NCI-H1436 treated with DMSO at 0.1 percent for 48 hours (cell line): ENCODE results near the gene CERK.

ENCODE experiments used
- DNase-seq: peaks from one replicate; lab custom pipeline; 2025; lab: John Stamatoyannopoulos, UW

The CERK gene

DNA sequence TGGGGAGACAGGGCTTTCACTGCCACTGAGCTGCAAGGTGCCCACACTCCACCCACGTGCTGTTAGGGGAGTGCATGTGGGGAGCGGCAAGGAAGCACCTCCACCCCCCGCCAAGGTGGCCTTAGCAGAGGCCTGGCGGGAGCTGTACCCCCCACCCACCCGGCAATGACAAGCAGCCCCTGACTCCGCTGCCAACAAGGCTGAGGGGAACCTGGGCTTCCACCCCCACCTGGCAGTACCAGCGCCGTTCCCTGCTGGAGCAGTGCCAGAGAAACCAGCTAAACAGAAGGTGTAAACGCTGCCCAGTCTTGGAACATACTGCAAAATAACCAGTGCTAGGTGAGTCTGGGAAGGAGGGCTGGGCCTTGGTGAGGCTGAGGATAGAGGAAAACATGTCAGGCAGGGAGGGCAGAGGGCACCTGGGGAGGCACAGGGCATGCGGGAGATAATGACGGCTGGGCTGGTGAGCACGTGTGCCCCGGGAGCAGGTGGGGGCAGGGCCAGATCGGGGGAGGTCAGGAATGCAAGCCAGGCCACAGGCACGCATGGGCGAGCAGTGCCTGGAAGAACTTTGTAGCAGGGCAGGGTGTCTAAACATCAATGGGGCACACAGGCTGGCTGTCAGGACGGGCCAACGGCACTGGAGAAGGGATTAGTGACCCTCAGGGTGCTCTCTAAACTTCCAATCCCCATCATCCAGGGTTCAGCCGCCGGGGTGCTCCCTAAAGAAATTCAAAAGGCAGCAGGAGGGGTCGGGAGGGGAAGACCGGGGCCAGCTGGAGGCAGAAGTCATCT, 6.6 kb downstream of the CERK start:
- DNase-seq, result no peak

DNA sequence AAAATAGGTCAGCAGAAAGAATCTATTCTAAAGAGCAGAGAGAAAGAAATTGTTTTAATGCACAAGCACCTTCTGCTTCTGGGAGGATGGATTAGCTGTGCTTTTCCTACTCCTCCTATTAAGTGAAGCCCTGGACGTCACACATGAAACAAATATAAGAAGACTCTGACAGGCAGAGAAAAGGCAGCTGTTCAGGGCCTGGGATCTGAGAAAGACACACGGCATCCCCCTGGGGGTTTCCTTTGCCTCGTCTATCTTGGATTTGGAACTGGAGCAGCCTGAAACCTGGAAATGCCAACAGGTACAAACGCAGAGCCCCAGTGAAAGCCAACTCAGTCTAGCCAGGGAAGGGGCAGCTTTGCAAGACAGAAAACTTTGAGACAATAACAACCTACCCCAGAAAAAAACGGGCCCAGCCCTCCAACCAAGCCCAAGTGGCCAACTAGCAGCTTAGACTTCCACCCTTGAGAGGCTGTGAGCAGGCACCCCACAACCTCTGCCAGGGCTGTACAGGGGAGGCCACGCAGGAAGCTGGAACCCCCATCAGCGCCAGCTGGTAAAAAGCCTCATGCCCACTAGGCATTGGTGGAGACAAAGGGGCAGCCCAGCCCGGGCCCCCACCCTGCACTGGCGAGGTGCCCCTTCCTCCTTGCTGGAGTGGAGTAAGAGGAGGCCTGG, 7.3 kb downstream of the CERK start:
- no peak for DNase-seq

DNA sequence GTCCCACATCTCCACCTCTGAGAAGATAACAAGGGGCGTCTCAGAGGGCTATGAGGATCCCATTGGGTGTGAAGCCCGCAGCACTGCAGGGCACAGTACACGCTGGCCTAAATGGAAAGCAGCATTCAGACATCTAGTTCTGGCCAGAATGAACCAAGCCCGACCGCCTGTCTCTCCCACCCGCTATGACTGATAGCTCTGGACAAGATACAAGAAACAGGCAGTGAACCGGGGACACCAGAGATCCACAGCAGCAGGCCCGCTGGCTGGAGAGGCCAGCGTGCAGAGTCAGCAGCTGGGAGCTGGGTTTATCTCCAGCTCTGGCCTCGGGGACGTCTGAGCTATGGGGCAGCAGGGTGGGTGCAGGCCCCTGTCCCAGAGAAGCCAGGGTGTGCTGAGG, 9.6 kb downstream of the CERK start:
- DNase-seq, result no peak

DNA sequence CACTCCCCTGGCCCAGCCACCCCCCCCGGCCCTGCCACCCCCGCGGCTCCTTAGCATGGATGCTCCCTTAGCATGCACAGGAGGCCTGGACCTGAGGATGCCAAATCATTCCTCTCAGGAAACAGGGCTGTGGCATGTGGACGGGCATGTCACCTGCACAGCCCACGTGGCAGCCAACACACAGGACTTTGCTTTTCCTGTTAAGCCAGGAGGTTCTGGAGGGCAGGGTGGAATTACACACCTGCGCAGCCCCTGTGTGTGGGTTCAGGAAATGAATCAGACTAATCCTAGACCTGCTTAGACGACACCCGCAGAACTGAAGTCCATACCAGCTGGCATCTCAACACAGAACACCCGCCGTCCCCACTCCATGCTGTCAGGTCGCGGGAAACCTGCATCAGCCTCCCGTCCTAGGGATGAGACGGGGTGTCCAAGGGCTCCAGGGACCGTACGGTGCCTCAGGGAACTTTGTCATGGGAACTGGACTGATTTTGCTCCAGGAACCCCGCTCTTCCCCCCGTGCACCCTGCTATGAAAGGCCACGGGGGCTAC, 10.2 kb downstream of the CERK start:
- DNase-seq, result no peak

DNA sequence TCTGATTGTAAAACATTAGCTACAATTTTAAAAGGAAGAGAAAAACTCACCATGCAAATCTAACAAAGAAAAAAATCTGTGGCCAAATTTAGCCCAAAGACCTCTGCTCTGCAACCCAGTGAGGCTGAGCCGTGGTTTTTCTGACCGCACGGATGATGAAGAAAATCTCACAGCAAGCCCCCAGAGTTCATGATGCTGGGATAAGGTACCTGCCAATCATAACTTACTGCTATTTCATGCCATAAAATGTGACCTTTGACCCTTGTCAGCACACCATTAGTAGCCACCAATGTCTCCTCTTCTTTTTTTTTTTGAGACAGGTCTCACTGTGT, 11.1 kb downstream of the CERK start:
- DNase-seq, result no peak

DNA sequence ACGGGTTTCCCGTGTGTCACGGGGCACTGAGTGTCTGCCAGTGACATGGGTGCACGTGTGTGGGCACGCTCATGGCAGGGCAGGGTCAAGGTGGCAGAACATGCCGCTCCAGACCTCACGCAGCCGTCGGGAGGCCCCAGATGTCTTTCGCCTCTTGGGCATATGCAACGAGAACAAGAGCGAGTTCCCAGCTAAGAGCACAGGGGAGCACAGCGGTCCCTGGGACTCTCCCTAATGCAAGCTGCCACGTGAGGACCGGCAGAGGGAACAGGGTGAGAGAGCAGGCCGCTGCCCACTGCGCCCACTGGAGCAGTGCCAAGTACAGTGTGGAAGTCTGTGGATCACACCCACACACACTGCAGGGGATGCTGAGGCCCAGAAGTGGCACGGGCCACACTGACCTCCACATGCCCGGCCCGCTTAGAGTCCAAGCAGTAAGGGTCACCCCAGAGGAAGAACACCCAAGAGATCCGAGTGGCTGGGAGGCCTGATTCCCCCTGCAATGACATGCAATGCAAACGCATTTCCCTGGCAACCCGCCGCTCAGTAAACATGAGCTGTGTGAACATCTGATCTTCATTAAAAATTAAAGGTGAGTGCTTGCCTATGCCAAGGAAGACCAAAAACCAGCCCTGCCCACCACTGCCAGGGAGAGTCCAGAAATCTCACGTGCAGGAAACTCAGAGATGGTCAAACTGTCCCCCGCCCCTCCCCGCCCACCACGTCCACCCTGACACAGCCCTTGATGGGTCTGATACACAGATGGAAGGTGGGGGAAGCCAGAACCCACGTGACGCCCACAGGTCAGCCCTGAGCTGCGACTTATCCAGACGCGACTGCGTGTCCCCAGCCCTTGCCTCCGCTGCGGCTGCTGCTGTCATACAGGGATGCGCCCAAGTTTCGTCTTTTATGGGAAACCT, 11.7 kb downstream of the CERK start:
- DNase-seq, result no peak

DNA sequence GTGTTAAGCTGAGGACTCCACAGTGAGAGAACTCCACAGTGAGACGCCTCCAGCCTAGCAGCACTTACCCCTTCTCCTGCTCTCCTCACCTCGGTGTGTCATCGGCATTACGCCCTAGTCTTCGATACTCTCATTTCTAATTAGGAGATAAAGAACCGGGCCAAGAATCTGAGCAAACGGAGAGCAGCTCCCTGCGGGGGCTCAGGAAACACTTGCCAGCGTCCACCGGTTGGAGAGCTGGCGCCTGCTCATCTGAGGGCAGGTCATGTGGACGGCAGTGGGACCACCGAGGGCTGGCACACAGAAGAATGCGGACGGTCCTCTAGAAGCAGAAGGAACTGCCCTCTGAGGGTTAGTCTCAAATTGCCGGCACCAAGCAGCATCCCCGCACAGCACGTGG, 13.0 kb downstream of the CERK start:
- DNase-seq, result no peak

DNA sequence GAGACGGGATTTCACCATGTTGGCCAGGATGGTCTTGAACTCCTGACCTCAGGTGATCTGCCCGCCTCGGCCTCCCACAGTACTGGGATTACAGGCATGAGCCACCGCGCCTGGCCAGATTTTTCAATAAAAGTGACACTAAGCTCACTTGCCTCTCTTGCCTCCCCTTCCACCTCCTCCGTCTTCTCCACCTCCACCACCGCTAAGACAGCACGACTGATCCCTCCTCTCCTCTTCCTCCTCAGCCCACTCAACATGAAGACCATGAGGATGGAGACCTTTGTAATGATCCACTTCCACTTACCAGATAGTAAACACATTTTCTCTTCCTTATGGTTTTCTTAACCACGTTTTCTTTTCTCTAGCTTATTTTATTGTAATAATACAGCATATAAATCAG, 14.2 kb downstream of the CERK start:
- DNase-seq, result no peak

DNA sequence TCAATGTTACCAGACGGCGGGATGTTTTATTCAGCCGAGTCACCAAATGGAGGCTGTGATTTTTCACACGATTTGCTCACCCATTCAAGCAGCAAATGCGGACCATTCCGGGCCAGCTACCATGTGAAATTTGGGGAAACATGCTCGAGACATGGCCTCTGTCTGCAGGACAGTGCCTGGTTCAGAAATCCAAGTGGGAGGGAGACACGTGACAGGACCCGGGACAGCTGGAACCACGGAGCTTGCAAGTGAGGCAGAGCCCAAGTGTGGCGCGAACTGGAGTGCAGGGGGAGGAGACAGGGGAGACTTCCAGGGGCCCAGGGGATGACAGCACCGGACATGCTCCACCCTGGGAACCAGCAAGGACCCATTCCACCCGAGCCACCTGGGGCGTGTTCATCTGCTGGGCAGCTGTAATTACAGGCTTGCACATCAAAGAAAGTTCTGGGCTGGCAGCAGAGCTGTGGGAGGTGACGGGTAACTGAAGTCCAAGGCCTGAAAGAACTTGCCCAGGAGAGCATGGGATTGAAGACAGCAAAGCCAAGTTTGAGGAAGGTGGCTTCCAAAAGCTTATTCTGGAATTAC, 16.5 kb downstream of the CERK start:
- no peak for DNase-seq

DNA sequence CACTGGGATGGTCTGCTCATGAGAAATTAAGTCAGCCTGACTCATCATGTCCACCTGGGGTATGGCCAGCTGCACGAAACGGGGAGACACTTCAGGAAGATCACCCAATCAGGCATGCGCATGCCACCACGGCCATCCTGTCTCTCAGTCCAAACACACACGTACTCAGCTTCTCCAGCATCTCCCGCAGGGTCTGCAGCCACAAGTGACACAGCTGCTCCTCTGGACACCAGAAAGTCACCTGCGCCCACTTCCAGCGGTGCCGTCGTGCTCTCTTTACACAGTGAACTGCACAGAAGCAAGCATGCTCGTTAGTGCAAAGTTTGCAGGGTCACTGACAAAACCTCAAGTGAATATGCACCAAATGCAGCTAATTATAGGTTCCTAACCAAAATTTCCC, 18.1 kb downstream of the CERK start:
- no peak for DNase-seq

DNA sequence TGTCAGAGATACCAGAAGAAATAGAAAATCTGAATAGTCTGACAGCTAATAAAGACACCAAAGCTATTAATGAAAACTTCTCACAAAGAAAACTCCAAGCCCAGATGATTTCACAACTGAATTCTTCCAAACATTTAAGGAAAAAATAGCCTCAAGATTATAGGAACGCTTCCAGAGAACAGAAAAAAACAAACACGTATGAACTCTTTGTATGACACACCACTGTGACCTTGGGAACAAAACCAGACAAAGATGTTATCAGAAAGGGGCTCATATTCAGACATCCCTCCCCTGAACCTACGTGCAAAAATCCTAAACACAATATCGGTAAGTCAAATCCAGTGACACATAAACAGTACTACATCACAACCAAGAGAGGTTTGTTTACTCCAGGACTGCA, 23.5 kb downstream of the CERK start:
- DNase-seq, result no peak

DNA sequence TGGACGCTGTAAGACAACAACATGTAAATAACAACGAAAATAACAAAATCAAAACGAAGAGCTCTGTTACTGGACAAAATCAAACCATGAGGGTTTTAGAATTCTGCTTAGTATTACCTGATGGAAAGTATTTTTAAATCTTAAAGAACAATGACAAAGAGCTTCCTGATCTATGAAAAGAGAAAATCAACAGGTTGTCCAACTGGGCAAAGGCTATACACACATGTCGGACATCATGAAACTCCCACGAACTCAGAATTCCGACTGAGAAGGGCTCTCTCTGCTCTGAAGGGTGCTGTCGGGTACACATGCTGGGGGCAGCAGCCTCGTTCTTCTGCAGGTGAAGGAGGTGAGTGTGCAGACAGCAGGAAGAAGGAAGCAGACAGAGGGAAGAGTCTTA, 25.8 kb downstream of the CERK start:
- DNase-seq, result no peak

DNA sequence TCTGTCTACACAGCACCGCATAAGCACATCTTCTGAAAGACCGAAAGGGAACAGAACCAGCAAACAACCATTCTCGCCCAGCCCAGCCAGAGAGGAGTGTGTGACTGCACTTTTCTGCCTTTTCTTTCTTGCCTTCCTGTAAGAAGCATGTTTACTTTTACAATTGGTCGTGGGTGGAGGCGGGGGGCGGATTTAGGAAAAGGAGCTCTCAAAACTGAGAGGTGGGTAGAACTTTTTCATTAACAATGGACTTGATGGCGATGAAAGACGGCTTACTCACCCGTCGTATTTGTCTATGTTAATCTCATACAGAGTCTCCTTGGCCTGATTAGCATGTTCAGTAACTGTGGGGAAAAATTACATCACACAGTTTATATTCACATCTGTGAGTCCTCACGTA, 27.2 kb downstream of the CERK start:
- no peak for DNase-seq

DNA sequence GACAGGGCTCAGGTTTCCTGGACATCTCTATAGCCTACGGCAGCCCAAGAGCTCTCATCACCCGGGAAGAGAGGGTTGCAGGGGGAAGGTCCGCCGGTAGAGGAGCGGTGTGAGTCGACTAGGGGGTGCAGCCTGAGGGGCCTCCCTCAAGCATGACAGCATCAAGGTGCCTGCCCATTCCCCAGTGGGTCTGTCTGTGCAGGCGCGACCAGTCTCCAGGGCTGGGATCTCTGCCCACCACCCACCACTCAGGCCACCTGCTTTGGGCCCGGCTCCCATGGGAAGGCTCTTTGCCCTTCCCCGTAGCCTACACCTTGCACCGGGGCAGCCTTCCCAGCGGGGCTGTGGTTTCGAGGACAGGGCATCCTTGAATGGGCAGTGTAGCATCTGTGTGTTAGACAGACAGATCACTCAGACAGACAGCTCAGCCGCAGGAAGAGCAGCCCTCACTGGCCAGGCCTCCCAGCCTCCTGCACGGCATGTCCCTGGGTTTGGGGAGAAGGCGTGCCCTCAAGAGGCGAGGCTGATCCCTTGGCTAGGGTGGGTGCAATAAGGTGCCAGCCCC, 29.2 kb downstream of the CERK start:
- no peak for DNase-seq

DNA sequence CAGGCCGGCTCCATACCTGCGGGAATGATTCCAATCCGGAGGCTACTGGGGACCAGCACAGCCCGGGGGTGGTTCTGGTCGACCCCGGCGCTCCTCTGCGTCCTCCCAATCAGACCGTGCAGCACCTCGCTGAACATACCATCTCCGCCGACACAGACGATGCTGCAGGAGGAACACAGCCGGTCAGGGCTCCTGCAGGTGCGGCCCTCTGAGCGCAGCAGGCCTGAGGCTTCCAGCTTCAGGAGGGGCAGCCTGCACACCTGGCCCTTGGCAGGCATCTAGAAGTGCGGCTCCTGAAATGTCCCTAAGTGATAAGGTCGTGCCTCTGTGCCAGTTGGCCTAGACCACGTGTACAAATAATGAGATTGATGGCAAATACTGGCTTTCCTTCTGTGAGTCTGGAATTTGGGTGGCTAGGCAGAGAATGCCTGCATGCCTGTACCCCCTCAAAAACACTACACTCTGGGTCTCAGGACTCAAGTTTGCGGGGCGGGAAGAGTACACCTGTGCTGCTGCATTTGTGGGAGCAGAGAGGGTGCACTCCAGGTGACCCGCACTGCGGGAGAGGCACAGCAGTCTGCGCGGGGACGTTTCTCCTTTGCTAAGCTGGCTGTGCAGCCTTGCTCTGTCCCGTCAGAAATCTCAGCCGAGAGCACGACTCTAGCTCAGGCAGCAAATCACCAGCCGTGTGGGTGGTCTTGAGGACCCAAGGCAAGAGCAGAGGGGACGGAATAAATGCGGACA, 30.1 kb downstream of the CERK start:
- DNase-seq, result no peak

DNA sequence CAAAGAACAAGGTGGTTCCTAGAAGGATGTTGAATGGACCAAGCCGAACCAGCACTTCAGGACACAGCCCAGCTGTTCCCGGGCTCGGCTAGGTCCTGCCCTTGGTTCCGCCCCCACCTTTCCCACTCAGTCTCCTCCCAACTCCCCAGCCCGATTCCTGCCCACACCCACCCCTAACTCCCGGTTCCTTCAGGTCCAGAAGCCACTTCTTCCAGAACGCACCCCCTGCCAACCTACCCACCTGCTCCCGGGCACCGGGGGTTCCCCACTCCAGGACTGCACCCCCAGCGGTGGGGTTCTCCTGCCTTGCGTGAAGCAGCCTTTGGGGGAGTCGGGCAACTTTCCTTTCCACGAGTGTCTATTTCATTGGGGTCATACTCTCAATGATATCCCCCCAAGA, 30.7 kb downstream of the CERK start:
- DNase-seq, result no peak

DNA sequence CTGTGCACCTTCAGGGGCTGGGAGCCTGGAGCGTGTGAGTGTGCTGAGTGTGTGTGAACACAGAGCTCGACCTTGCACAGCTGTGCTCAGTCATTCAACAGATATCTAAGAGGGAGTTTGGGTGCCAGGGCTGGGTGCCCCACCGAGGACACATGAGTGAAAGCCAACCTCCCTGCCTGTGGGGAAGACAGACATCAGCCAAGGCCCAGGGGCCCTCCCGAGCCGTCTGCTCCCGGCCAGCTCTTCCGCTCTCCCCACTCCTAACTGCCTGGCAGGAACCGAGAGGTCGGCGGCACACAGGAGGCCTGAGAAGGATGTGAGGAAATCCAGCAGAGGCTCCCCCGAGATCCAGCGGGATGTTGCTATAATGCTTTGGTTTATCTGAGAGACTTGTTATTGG, 32.0 kb downstream of the CERK start:
- no peak for DNase-seq

DNA sequence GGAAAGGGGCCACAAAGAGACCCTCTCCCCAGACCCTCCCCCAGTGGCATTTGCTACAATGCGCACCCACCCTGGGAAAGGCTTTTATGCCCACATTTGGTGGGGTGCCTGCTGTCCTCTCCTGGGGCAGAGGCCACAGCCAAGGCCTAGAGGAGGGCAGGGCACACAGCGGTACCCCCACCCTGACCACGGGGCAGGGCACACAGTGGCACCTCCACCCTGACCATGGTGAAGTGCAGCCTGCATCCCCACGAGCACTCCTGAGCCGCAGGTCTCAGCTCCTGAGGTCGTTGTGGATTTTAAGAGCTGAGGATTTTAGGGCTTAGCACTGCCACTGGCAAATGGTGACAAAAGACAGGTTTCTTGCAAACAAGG, 34.1 kb downstream of the CERK start:
- DNase-seq, result no peak

DNA sequence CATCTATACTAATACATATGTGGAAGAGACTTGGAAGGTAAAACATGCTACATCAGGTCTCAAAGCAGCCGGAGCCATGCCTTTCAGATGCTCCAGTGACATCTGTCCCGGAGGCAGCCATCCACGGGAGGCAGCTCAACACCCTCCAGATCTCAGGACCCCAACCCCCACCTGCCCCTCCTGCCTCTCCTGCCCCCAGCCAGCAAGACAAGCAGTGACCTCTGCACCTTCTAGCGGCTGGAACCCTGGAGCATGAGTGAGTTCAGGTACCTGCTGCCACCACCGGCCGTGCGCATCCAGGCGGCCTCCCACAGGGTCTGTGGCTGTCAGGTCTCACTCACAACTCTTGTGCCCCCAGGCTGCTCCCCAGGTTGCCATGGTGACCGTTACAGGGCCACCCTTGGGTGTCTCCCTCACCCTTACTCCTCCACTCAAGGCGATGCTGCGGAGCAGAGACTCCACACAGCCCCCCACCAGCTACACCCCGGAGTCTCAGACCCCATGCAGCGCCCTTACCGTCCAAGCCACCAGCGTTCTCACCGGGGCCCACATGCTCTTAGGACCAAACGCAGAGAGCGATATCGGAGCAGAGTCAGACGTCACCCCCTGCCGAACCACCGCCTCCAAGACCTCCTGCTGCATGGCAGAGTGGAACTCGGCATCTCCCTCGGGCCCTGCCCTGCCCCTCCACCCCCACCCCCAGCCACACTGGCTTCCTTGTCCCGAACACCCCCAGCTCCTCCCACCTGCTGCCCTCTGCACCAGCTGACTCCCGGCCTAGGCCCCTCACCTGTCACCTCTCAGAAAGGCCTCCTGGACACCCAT, 34.7 kb downstream of the CERK start:
- no peak for DNase-seq

DNA sequence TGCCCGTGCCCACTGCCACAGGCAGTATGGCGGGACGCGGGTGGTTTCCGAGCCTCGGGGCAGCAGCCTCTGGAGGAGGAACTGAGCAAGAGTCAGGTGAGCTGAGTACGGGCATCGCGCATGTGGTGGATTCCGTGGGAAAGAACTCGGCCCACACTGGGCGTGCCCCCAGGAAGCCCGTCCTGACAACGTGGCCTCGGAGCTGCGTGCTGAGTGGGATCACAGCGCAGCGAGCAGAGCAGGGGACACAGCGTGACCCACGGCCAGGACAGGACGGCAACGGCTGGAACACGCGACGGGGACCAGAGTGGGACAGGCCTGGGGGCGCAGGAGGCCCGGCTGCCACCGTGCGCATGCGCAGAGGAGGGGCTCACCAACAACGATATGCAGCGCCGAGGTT, 36.8 kb downstream of the CERK start:
- DNase-seq, result no peak
